HG03378 (cell line): Measurements from ENCODE around the gene MYO9B.
A peak's percentile ranks its signal among the peaks of the same experiment; 100 is the strongest.

ENCODE experiments used
- ATAC-seq: cut with Tn5 transposase; IDR thresholded peaks from one replicate; pipeline ENCODE4 v1.9.1; 2021; ENCODE audit warnings: mild to moderate bottlenecking, moderate library complexity; ENCODE audit not compliant: unreplicated experiment

The MYO9B gene

DNA sequence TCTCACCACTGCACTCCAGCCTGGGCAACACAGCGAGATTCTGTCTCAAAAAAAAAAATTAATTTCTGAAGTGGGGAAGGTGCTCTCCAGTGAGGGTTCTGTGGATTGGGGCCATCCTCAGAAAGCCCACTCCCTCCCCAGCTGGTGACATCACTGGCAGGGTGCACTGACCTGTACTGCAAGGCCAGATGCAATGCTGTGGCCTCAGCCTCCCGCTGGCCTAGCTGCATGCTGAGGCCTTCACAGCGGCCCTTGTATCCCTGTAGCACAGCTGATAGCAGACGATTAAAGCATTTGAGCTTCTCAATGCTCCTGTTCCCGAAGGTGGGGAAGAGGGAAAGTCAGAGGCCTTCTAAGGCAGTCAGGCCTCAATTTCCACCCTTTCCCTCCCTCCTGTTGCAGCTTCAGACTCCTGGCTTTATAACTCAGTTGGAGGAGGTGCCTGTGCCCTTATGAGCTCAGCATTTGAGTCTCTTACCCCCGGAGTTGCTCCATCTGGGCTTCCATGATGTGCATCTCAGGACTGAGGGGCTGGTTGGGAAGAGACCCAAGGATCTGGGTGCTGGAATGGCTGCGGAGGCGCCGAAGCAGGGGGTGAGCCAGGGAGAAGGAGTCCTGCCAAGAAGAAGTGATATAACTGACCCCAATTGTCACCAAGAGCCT is 183.7 kb downstream of the MYO9B start:
- no peak for ATAC-seq

DNA sequence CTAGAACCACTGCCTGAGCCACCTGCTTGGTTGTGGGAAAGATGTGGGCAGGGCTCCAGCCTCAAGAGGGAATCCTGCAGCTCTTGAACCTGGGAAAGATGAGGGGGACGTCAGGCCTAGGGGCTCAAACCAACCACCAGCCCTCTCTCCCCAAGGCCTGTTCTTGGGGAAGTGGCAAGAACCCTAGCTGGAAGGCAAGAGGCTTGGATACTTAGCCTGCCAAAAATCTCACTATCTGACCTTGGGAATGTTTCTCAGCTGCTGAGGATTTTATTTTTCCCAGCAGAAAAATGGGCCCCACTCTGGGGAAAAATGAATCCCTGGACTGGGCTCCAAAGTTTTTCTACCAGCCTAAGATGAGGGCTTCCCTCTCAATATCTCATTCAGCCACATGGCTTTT is 184.4 kb downstream of the MYO9B start:
- ATAC-seq: no peak

DNA sequence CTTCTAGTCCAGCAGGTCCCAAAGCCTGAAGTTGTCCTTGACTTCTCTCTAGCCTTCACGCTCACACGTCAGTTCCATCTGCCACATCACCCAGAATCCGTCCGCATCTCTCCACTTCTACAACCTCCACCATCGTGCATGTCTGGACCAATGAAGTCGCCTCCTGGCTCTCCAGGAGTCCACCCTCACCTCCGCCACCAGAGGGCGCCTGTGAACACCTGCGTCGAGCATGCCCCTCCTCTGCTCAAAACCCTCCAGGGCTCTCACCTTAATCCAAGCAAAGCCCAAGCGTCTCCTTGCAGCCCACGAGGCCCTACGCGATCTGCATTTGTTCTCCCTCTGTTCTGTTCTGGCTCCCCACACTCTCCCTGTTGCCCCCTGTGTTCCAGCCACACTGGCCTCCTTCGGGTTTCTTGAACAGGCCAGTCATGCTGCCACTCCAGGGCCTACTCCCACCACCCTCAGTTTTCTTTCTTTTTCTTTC is 185.3 kb downstream of the MYO9B start:
- ATAC-seq: peak; percentile 60

DNA sequence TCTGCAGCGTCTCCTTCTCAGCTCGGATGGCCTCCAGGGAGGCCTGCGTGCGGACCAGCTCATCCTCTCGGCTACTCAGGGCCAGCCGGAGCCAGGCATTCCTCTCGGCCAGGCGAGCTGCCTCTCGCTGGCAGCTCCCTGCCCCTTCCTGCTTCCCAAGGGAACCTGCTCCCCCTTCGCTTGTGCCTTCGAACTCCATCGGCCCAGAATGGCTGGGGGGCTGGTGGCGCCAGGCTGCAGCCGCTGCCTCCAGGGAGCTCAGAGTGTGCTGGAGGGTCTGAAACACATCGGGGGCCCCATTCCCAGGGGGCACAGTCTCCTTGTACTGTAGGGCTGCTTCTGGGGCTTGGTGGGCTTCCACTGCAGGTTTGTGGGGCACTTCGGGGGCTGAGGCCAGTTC is 187.0 kb downstream of the MYO9B start:
- no peak for ATAC-seq
